H1 (cell line): Measurements from ENCODE around the gene ARHGAP15.

Source experiments
- ATF3 ChIP-seq: IDR thresholded peaks from 2 replicates; pipeline ENCODE4 v1.6.1; 2011; ENCODE audit warnings: low read depth, mild to moderate bottlenecking, low read length; ENCODE audit not compliant: insufficient read depth
- CTCF ChIP-seq, 3 experiments: IDR thresholded peaks; 1 replicate in 2 of 3; 2 replicates in 1 of 3; pipeline versions ENCODE4 v1.5.1 to v1.6.1; 2011; ENCODE audit warnings: low read length in 3 of 3, mild to moderate bottlenecking in 3 of 3, inconsistent platforms in 2 of 3, low read depth in 1 of 3, moderate library complexity in 1 of 3; ENCODE audit not compliant: insufficient read depth in 1 of 3; ENCODE audit errors: control extremely low read depth in 1 of 3
- RAD21 ChIP-seq, 2 experiments: IDR thresholded peaks in 1 of 2; conservative IDR thresholded peaks in 1 of 2; 2 replicates each; pipeline ENCODE4 v1.6.1; 2011; ENCODE audit warnings: low read depth in 2 of 2, low read length in 2 of 2, improper control_type of control experiment in 1 of 2, inconsistent platforms in 1 of 2, mild to moderate bottlenecking in 1 of 2, moderate library complexity in 1 of 2

DNA sequence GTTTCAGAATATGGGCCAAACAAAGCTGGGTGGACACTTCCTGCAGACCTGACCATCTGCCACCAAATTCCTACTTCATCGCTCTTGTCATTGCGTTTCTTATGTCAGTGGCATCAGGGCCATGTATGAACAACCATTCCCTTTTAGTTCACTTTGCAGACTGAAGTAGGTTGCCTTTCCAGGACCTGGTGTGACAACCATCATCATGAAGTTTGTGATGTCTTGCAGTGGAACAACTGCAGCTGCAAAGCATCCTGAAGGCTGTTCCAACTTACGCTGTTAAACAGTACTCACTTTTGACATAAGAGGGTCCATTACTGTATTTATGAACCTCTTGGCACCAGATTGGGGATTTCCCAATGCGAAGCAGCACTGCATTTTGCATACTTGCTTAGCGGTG lies 511.6 kb downstream of the ARHGAP15 start:
- TF ChIP-seq RAD21 (IDR thresholded peaks at IDR 0.05 in 1 of 2, conservative IDR thresholded peaks at IDR 0.05 in 1 of 2; ENCODE audit: low read depth in 2 of 2, low read length in 2 of 2): no peak
- TF ChIP-seq CTCF (IDR thresholded peaks at IDR 0.05; ENCODE audit: control extremely low read depth in 1 of 3, insufficient read depth in 1 of 3, low read depth in 1 of 3, low read length in 3 of 3): no peak
- TF ChIP-seq ATF3: no peak
